NCI-H2107 treated with DMSO at 0.1 percent for 48 hours (cell line): ENCODE measurements around the gene RTKN.

Experiments used
- DNase-seq: peaks from one replicate; lab custom pipeline; 2025; ENCODE audit not compliant: unreplicated experiment; lab: John Stamatoyannopoulos, UW

The RTKN gene

DNA sequence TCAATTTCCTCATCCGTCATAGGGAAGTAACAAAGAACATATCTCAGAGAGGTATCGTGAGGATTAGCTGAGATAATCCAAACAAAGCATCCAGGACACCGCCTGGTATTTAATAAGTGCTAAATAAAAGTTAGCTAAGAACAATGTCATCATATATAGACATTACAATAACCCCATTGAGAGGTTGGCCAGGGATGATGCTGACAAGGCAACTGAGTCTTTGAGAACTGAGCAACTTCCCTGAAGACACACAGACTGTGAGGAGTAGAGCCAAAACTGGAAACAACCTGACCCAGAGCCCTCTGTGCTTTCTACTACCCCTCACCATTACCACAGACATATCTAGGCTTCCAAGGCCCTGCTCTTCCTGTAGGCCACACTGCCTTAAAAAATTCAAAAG, 60.0 kb downstream of the RTKN start:
- DNase-seq = no peak

DNA sequence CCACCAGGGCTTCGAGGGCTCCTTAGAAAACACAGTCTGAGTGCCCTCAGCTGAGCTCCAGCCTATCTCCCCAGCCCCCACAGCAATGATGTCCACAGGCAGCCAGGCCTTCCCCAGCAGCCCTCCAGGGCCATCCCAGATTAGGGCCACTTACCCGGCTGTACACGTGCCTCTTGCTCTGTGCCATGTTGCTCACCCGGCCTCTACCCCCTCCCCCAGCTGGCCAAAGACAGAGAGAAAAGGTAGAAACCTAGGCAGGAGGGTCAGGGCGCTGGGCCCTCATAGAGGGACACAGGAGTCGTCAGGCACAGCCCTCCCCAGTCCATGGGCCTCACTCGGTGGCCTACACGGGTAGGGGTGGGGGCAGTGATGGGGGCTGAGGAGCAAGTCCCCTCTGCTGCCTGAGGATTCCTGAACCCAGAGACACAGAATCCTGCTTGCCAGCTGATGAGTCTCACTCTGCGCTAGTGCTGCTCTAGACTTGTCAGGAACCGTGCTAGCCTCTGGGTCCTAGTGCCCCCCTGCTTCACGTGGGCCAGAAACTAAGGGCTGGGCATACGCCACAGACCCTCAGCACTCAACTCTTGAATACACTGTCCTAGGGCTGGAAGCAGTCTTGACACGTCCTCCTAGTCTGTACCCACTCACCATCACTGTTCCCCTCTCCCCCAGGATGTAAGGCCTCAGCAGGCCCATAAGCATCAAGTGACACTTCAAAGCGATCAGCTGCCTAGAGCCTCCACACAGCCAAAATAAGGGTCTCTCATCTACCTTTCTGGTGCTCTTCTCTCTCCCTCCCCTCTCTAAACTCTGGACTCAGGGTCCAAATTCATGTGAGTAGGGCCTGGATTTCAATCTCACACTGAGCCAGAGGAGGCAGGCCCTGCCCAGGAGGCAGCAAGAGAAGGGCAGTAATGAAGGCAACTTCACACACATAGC, 61.6 kb downstream of the RTKN start, which contains the start of gene DCTN1:
Gene DCTN1 (minus strand): TSS at position 461 of the 939 bp plus-strand sequence. CDS start 274 bp downstream, at position 187.
- DNase-seq = no peak

DNA sequence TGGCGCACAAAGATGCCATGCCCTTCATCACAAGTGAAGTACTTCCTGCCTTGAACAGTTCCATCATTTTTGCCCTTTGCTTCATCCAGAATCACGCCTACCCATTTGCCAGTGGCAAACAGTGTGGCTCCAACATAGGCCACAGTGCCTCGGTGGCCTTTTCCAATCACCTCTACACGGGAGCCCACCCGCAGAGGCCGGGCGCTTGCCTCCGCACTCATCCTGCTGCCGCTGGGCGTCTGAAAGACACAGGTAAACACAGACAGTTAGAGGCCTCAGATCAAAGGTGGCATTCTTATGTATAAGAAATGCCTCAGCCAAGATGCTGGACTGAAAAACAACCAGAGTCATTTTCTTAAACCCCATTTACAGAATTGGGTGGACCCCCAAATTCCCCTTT, 63.7 kb downstream of the RTKN start:
- no peak for DNase-seq

DNA sequence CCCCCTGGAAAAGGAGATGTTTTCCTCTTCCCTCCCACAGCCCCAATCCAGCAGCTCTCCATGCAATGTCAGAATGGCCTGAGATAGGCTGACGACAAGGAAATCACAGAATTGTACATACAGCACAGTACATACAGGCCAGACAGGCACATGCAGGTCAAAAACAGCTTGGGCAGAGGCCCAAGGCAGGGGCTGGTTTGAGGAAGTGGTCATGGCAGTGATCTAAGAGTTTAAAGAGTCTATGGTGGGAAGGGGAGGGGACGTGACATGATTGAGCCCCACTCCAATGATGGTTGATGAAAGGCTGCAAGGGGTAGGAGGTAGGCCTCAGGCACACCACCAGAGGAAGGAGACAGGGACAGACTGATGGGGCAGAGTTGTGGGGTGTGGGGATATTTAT, 65.9 kb downstream of the RTKN start:
- no peak for DNase-seq
